ENCODE measurements around the gene IGF2BP3. TPM values are rescaled to one million over a fixed set of nuclear protein-coding genes. Genes with fewer than 3 reads are reported as not detected.

Gene IGF2BP3
- total RNA-seq, 2 experiments from 2014 or later, result 41.1 to 94.3 TPM

DNA sequence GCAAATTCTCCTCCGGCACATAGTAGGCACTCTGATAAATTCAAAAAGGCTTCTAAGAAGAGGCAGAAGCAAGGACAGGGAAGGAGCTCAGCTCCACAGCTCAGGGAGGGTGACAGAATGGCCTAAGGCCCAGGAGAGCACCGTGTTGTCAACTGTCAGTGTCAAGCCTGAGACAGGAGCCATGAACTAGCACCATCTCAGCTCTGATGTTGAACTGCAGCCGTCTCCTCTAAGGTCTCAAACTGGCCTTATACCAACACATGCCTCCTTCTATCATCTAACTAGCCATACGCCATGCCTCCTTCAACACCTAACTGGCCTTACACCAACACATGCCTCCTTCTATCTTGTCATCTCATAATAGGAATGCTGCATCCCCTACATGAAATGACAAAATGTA is 73.0 kb downstream of the IGF2BP3 start:
- Histone ChIP-seq H3K27ac (ENCODE audit: low read depth, low read length, poor library complexity, severe bottlenecking) (no peak overlapping the region), H4K20me1 (ENCODE audit: insufficient read depth, low read length) (no peaks in the 10 kb centered on the region), H3K9me3 (ENCODE audit: low read length) (no peaks in the 10 kb centered on the region), H3K79me2 (ENCODE audit: insufficient read depth, low read depth, low read length) (no peaks in the 10 kb centered on the region), H3K4me3 (ENCODE audit: low read depth, low read length, poor library complexity, severe bottlenecking) (no peak overlapping the region), H3K9me2 (ENCODE audit: insufficient read depth, low read length) (no peaks in the 10 kb centered on the region), H3K4me2 (ENCODE audit: low read length) (no peak overlapping the region), H3K4me1 (ENCODE audit: insufficient read depth, low read length, poor library complexity, severe bottlenecking) (peaks cover 10% of the 10 kb centered on the region), H2AFZ (ENCODE audit: low read length) (no peak overlapping the region), H3K36me3 (ENCODE audit: insufficient read depth, low read length) (peaks cover 34% of the 10 kb centered on the region)
- TF ChIP-seq, protein P1, sequence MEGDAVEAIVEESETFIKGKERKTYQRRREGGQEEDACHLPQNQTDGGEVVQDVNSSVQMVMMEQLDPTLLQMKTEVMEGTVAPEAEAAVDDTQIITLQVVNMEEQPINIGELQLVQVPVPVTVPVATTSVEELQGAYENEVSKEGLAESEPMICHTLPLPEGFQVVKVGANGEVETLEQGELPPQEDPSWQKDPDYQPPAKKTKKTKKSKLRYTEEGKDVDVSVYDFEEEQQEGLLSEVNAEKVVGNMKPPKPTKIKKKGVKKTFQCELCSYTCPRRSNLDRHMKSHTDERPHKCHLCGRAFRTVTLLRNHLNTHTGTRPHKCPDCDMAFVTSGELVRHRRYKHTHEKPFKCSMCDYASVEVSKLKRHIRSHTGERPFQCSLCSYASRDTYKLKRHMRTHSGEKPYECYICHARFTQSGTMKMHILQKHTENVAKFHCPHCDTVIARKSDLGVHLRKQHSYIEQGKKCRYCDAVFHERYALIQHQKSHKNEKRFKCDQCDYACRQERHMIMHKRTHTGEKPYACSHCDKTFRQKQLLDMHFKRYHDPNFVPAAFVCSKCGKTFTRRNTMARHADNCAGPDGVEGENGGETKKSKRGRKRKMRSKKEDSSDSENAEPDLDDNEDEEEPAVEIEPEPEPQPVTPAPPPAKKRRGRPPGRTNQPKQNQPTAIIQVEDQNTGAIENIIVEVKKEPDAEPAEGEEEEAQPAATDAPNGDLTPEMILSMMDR (conservative IDR thresholded peaks at IDR 0.05; ENCODE audit: low read length), result no peak
- no peak for TF ChIP-seq EZH2phosphoT487 (IDR thresholded peaks at IDR 0.05; ENCODE audit: borderline replicate concordance, low read depth, low read length)
- intact Hi-C loops (cut with micrococcal nuclease; ENCODE audit: unreplicated experiment), result no loop called here
- CTCF ChIA-PET (ENCODE audit: unreplicated experiment), result no interaction called here
- POLR2A ChIA-PET, result interaction anchor here (0.6 to 0.9 kb wide), 2 partner anchors 26 to 39 kb away, joined by 3 read pairs; no protein-coding TSS in a partner anchor
- BruUV-seq (replicated peaks), result no TSS peak
- no peak for DNase-seq (ENCODE audit: low spot score)

DNA sequence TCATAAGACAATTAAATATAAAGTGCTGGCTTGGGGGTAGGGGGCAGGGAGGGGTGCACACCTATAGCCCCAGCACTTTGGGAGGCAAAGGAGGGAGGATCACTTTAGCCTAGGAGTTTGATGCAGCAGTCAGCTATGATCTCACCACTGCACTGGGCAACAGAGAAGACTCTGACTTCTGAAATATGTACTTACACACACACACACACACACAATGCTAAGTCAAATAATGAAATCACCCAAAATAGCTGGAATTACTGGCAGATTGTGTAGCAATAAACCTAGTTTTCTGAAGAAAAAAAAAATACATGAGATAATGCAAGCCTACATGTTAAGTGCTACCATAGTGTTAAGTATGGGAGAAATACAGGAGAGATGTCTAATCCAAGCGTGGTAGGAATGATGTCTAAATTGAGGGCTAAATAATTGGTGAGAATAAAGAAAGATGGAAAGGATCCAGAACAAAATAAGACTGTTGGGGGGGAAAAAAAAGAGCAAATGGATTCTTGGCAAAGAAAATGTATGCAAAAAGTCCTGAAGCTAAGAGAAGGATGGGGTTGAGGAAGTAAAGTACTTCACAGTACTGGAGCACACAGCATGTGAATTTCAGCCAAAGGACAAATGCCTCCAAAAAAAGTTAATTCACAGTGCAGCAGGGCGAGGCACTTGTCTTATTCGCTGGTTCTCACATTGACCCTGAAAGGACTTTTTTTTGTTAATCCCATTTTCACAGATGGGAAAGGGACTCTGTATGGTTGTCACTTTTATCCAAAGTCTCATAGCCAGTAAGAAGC is 73.9 kb downstream of the IGF2BP3 start:
- no peak overlapping the region for H3K4me3 ChIP-seq (ENCODE audit: low read depth, low read length, poor library complexity, severe bottlenecking)
- H3K9me3 ChIP-seq (ENCODE audit: low read length), result no peaks in the 10 kb centered on the region
- H4K20me1 ChIP-seq (ENCODE audit: insufficient read depth, low read length), result no peaks in the 10 kb centered on the region
- CTCF ChIA-PET (ENCODE audit: unreplicated experiment), result no interaction called here
- no peak overlapping the region for H3K4me2 ChIP-seq (ENCODE audit: low read length)
- no peak overlapping the region for H3K27ac ChIP-seq (ENCODE audit: low read depth, low read length, poor library complexity, severe bottlenecking)
- TF ChIP-seq EZH2phosphoT487 (IDR thresholded peaks at IDR 0.05; ENCODE audit: borderline replicate concordance, low read depth, low read length), result no peak
- TF ChIP-seq, protein P1 (conservative IDR thresholded peaks at IDR 0.05; ENCODE audit: low read length), result no peak
- POLR2A ChIA-PET, result interaction anchor here (0.6 to 0.9 kb wide), 2 partner anchors 27 to 38 kb away, joined by 3 read pairs; no protein-coding TSS in a partner anchor
- no peaks in the 10 kb centered on the region for H3K79me2 ChIP-seq (ENCODE audit: insufficient read depth, low read depth, low read length)
- no TSS peak for BruUV-seq (replicated peaks)
- DNase-seq (ENCODE audit: low spot score), result no peak
- H2AFZ ChIP-seq (ENCODE audit: low read length), result no peak overlapping the region
- intact Hi-C loops (cut with micrococcal nuclease; ENCODE audit: unreplicated experiment), result no loop called here
- H3K9me2 ChIP-seq (ENCODE audit: insufficient read depth, low read length), result no peaks in the 10 kb centered on the region
- H3K36me3 ChIP-seq (ENCODE audit: insufficient read depth, low read length), result peaks cover 30% of the 10 kb centered on the region
- peaks cover 10% of the 10 kb centered on the region for H3K4me1 ChIP-seq (ENCODE audit: insufficient read depth, low read length, poor library complexity, severe bottlenecking)
